HL-60 (cell line): Measurements from ENCODE around the gene SPRED3.

ENCODE experiments used
- GABPA ChIP-seq: IDR thresholded peaks from 2 replicates; pipeline ENCODE4 v1.6.1; 2012; ENCODE audit warnings: low read depth
- POLR2AphosphoS5 ChIP-seq: IDR thresholded peaks from 2 replicates; pipeline ENCODE4 v1.6.1; 2012; ENCODE audit warnings: low read depth
- SPI1 ChIP-seq: IDR thresholded peaks from 2 replicates; pipeline ENCODE4 v1.6.1; 2012; ENCODE audit warnings: low read depth, mild to moderate bottlenecking, borderline replicate concordance
- TF ChIP-seq, protein P1 (sequence below): IDR thresholded peaks from one replicate; pipeline ENCODE4 v1.5.1; 2011; ENCODE audit warnings: low read length, control low read depth, inconsistent platforms; ENCODE audit not compliant: insufficient read depth
- TF ChIP-seq, protein P2 (sequence below): IDR thresholded peaks from 2 replicates; pipeline ENCODE4 v1.6.1; 2012; ENCODE audit warnings: low read depth; ENCODE audit not compliant: insufficient replicate concordance

DNA sequence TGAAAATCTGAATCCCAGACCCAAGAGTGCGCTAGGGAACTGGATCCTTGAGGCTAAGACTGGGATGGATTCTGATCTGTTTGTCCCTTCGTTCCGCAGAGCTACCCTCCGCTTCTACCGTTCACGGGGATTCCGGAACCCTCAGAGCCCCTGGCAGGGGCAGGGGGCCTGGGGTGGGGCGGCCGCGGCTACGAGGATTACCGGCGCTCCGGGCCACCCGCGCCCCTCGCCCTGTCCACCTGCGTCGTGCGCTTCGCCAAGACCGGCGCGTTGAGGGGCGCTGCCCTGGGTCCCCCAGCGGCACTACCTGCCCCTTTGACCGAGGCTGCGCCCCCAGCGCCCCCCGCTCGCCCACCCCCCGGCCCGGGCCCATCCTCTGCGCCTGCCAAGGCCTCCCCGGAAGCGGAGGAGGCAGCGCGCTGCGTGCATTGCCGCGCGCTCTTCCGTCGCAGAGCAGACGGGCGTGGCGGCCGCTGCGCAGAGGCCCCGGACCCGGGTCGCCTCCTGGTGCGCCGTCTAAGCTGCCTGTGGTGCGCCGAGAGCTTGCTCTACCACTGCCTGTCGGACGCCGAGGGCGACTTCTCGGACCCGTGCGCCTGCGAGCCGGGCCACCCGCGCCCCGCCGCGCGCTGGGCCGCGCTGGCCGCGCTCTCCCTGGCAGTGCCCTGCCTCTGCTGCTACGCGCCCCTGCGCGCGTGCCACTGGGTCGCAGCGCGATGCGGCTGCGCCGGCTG, 7.1 kb downstream of the SPRED3 start:
- TF ChIP-seq, protein P1, sequence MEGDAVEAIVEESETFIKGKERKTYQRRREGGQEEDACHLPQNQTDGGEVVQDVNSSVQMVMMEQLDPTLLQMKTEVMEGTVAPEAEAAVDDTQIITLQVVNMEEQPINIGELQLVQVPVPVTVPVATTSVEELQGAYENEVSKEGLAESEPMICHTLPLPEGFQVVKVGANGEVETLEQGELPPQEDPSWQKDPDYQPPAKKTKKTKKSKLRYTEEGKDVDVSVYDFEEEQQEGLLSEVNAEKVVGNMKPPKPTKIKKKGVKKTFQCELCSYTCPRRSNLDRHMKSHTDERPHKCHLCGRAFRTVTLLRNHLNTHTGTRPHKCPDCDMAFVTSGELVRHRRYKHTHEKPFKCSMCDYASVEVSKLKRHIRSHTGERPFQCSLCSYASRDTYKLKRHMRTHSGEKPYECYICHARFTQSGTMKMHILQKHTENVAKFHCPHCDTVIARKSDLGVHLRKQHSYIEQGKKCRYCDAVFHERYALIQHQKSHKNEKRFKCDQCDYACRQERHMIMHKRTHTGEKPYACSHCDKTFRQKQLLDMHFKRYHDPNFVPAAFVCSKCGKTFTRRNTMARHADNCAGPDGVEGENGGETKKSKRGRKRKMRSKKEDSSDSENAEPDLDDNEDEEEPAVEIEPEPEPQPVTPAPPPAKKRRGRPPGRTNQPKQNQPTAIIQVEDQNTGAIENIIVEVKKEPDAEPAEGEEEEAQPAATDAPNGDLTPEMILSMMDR, result no peak
- TF ChIP-seq POLR2AphosphoS5 (no peak), SPI1 (no peak), GABPA (no peak)
- TF ChIP-seq, protein P2, sequence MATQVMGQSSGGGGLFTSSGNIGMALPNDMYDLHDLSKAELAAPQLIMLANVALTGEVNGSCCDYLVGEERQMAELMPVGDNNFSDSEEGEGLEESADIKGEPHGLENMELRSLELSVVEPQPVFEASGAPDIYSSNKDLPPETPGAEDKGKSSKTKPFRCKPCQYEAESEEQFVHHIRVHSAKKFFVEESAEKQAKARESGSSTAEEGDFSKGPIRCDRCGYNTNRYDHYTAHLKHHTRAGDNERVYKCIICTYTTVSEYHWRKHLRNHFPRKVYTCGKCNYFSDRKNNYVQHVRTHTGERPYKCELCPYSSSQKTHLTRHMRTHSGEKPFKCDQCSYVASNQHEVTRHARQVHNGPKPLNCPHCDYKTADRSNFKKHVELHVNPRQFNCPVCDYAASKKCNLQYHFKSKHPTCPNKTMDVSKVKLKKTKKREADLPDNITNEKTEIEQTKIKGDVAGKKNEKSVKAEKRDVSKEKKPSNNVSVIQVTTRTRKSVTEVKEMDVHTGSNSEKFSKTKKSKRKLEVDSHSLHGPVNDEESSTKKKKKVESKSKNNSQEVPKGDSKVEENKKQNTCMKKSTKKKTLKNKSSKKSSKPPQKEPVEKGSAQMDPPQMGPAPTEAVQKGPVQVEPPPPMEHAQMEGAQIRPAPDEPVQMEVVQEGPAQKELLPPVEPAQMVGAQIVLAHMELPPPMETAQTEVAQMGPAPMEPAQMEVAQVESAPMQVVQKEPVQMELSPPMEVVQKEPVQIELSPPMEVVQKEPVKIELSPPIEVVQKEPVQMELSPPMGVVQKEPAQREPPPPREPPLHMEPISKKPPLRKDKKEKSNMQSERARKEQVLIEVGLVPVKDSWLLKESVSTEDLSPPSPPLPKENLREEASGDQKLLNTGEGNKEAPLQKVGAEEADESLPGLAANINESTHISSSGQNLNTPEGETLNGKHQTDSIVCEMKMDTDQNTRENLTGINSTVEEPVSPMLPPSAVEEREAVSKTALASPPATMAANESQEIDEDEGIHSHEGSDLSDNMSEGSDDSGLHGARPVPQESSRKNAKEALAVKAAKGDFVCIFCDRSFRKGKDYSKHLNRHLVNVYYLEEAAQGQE, result no peak
